Activated T-cell treated with anti-CD3 and anti-CD28 coated beads, Interleukin-2, amount 50 U/mL, for 24 hours (primary cell): Measurements from ENCODE around the gene MALL.
"Not testable (repeated sequence)": the region's sequence is repeated elsewhere in the genome, so short reads cannot be mapped to it uniquely, and the experiment has no call there.

ENCODE experiments used
- DNase-seq: peaks from one replicate; pipeline ENCODE4 v3.0.0-alpha.2; 2020
- H3K27ac Mint-ChIP-seq: 2 replicates; pipeline ENCODE4 v1.8.0; 2020; ENCODE audit warnings: mild to moderate bottlenecking, mixed read lengths
- H3K27me3 Mint-ChIP-seq: 2 replicates; pipeline ENCODE4 v1.8.0; 2020; ENCODE audit warnings: mixed read lengths
- H3K36me3 Mint-ChIP-seq: 2 replicates; pipeline ENCODE4 v1.8.0; 2020; ENCODE audit warnings: low read depth, mixed read lengths
- H3K4me1 Mint-ChIP-seq: 2 replicates; pipeline ENCODE4 v1.8.0; 2020; ENCODE audit warnings: low read depth, mixed read lengths
- H3K4me3 Mint-ChIP-seq: 2 replicates; pipeline ENCODE4 v1.8.0; 2020; ENCODE audit warnings: mild to moderate bottlenecking, moderate library complexity, mixed read lengths
- H3K9me3 Mint-ChIP-seq: 2 replicates; pipeline ENCODE4 v1.8.0; 2020; ENCODE audit warnings: mixed read lengths

MALL gene

DNA sequence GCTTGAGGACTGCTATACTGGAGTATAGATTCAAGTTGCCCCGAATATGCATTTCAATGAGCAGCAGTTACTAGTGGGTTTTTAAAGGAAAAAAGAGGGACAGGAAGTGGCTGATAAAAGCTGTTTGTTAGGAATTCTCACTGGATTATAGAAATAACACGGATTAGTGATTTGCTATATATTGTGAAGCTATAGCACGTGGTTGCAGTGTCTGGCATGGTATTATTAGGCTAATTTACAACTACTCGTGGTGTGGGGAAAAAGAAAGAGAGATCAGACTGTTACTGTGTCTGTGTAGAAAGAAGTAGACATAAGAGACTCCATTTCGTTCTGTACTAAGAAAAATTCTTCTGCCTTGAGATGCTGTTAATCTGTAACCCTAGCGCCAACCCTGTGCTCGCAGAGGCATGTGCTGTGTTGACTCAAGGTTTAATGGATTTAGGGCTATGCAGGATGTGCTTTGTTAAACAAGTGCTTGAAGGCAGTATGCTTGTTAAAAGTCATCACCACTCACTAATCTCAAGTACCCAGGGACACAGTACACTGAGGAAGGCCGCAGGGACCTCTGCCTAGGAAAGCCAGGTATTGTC lies 59.7 kb downstream of the MALL start:
- H3K36me3 Mint-ChIP-seq, H3K4me3 Mint-ChIP-seq, H3K9me3 Mint-ChIP-seq, DNase-seq, H3K27me3 Mint-ChIP-seq, H3K4me1 Mint-ChIP-seq, H3K27ac Mint-ChIP-seq: not testable (repeated sequence)

DNA sequence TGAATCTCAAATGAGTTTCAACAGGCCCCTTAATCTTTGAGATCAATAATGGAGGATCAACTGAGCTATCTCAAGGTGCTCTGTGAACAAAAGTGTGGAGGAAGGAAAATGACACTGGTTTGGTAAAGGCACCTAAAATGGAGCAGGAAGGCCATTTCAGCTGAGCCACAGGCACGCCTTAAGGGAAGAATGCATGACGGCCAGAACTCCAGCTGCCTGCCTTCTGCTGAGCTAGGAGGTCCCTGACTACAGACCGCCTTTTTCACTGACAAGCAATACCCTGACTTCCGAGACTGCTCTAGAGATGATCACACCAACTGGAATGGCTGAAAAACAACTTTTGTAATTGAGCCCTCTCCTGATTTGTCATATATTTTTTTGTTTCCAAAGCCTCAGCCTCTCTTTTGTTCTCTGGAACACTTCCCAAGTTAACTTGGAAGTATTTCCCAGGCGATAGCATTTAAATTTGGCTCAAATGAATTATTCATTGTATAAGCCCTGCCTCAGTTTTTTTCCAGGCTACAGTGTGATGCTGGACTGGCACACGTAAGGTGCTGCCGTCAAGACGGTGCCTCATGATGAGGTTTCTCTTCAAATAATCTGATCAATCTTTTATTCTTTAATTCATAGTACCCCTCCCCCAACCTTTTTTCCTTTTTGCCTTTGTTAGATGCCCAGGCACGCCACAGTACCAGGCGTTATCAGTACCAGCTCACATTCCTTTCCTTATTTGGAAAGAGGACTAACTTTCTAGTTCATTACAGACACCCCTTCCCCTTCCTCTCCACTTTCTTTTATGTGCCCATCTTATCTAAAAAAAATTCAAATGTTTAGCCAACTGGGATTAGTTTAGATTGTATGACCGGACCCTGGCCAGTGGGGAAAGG lies 60.9 kb downstream of the MALL start:
- not testable (repeated sequence) for H3K27ac Mint-ChIP-seq, DNase-seq

DNA sequence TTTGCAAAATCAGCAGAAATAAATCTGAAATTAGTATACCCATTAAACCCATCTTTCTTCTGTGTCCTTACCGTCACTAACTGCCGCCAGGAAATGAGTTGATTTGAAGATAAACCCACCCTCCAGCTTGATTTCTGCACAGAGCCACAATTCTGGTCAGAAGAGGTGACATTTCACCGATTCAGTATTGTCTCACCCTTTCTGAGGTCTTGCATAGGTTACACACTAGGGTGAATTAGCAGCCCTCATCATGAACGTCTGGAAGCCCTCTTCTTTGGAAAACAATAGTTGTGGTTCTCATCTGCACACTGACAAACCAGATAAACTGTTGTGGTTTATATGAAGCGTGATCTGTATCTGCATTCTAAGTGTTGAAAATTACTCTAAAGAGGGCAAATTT lies 61.9 kb downstream of the MALL start:
- not testable (repeated sequence) for H3K9me3 Mint-ChIP-seq, H3K27me3 Mint-ChIP-seq, DNase-seq, H3K4me1 Mint-ChIP-seq, H3K27ac Mint-ChIP-seq, H3K4me3 Mint-ChIP-seq, H3K36me3 Mint-ChIP-seq

More for the DNA sequence above, 60.9 kb downstream of the MALL start:
- not testable (repeated sequence) for H3K4me3 Mint-ChIP-seq, H3K9me3 Mint-ChIP-seq, H3K4me1 Mint-ChIP-seq, H3K27me3 Mint-ChIP-seq, H3K36me3 Mint-ChIP-seq

- H3K27me3 Mint-ChIP-seq, H3K36me3 Mint-ChIP-seq, H3K4me3 Mint-ChIP-seq, H3K4me1 Mint-ChIP-seq, H3K9me3 Mint-ChIP-seq, H3K27ac Mint-ChIP-seq, DNase-seq: not testable (repeated sequence)
These were observed 63.5 kb downstream of the MALL start for GRCh38 chr2:110052166-110052565.

DNA sequence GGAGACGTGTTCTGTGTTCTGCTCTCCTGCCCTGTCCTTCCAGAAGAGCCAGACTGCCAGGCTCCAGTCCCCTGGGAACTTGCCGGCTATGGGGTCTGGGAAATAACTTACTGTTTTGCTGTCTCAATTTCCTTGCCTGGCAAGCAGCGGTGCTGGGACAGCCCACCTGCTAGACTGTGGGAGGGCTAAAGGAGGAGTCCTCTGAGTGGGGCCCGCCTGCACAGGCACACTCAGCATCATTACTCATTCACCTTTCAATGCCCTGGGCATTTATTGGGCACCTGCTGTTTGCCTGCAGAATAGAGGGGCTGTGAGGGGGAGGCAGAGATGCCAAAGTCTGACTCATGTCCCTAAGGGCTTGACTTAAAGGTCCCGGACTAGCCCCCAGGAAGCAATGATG lies 65.4 kb downstream of the MALL start:
- not testable (repeated sequence) for H3K4me3 Mint-ChIP-seq, H3K27me3 Mint-ChIP-seq, H3K27ac Mint-ChIP-seq, H3K9me3 Mint-ChIP-seq, DNase-seq, H3K36me3 Mint-ChIP-seq, H3K4me1 Mint-ChIP-seq

DNA sequence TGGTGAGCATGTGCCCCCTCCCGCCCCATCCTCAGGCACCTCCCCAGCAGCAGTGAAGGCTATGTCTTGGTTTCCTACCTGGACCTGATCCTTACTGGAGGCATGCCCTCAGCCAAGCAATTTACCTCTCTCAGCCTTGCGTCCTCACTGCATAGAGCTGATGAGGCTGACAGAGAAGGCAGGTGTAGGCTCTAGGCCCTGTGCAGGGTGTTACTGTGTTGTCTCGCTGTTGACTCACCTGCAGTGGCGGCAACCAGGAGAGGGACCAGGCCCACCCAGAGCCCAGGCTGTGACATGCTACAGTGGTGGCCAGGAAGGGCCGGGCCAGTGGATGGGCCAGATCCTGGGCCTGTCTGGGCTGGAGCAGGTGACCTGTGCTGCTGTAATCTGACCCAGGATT lies 65.9 kb downstream of the MALL start:
- H3K4me1 Mint-ChIP-seq, H3K27ac Mint-ChIP-seq, H3K36me3 Mint-ChIP-seq, DNase-seq, H3K4me3 Mint-ChIP-seq, H3K9me3 Mint-ChIP-seq, H3K27me3 Mint-ChIP-seq: not testable (repeated sequence)

GRCh38 chr2:110048255-110049197 lies 67.1 kb downstream of the MALL start:
- not testable (repeated sequence) for H3K27ac Mint-ChIP-seq

DNA sequence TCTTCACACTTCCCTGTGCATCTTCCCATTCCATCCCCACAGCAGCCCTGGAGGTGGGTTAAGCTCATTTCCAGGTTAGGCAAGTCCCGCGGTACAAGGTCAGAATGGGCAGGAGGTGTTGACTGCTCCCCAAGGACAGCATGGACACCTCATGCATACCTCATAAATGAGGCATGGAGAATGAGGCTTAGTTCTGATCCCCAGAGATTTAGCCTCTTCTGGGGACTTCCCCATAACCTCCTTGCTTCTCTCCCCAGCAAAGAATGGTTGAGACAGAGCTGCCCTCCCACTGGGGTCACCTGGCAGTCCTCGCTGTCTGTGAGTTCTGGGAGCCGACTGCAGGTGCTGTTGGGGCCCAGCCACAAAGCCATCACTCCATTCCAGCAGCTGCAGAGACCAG lies 68.4 kb downstream of the MALL start:
- not testable (repeated sequence) for H3K4me3 Mint-ChIP-seq, H3K36me3 Mint-ChIP-seq, H3K9me3 Mint-ChIP-seq, DNase-seq, H3K27me3 Mint-ChIP-seq, H3K27ac Mint-ChIP-seq, H3K4me1 Mint-ChIP-seq

More at GRCh38 chr2:110048255-110049197, 67.1 kb downstream of the MALL start:
- DNase-seq, H3K36me3 Mint-ChIP-seq, H3K4me1 Mint-ChIP-seq, H3K4me3 Mint-ChIP-seq, H3K27me3 Mint-ChIP-seq, H3K9me3 Mint-ChIP-seq: not testable (repeated sequence)

GRCh38 chr2:110041941-110042660 lies 73.5 kb downstream of the MALL start:
- not testable (repeated sequence) for H3K27ac Mint-ChIP-seq, H3K4me3 Mint-ChIP-seq, H3K27me3 Mint-ChIP-seq, DNase-seq, H3K36me3 Mint-ChIP-seq, H3K9me3 Mint-ChIP-seq, H3K4me1 Mint-ChIP-seq

DNA sequence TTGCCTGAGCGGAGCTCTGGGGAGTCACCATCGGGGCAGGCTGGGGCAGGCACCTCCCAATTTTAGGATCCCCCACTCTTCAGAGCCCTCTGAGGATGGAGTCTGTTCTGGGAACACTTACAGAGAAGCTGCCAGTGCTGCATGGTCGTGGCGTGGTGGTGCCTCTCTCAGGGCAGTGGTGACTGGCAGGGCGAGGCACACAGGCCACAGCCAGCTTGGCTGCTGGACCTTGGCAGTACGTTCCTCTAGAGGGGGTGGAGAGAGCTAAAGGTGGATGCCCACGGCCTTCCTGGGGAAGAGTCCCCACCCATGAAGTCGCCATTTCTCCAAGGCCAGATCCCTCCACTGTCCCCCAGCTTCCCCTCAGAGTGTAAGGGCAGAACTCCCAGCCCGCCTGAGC lies 78.3 kb downstream of the MALL start:
- not testable (repeated sequence) for H3K4me3 Mint-ChIP-seq, H3K9me3 Mint-ChIP-seq, H3K27ac Mint-ChIP-seq, H3K27me3 Mint-ChIP-seq, DNase-seq, H3K36me3 Mint-ChIP-seq, H3K4me1 Mint-ChIP-seq

DNA sequence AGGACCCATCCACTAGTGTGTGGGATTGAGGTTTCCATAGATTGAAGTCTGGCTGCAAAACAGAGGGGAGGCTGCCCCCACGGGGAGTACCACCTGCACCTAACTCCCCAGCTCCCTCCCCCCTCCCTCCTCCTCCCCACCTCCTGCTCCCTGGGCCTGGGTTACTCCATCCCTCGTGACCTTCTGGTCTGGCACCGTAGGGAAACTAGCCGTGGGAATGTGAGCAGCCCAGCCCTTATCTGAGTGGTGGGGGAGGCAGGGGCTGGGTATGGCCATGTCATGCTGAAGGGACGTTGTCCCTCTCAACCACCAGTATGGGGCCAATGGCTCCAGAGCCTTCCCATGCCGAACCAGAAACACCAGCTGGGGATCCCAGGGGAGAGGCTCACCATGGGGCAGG lies 80.2 kb downstream of the MALL start:
- H3K4me3 Mint-ChIP-seq, DNase-seq: not testable (repeated sequence)

GRCh38 chr2:110034935-110035334 lies 80.7 kb downstream of the MALL start:
- H3K36me3 Mint-ChIP-seq, H3K27ac Mint-ChIP-seq, H3K4me3 Mint-ChIP-seq, H3K4me1 Mint-ChIP-seq, H3K9me3 Mint-ChIP-seq, DNase-seq, H3K27me3 Mint-ChIP-seq: not testable (repeated sequence)

More for the DNA sequence above, 80.2 kb downstream of the MALL start:
- H3K27ac Mint-ChIP-seq, H3K36me3 Mint-ChIP-seq, H3K27me3 Mint-ChIP-seq, H3K9me3 Mint-ChIP-seq, H3K4me1 Mint-ChIP-seq: not testable (repeated sequence)
